Hepatocyte (in vitro differentiated cells): ENCODE results near the gene ATP9B.

Experiments
- EZH2 ChIP-seq: fragments of 200-600 bp; sonication (generic); IDR thresholded peaks from 2 replicates; pipeline ENCODE4 v1.6.1; 2016; ENCODE audit warnings: antibody characterized with exemption, mild to moderate bottlenecking, borderline replicate concordance
- EZH2phosphoT487 ChIP-seq: fragments of 200-600 bp; sonication (generic); IDR thresholded peaks from one replicate; pipeline ENCODE4 v1.6.1; 2018; ENCODE audit warnings: antibody characterized with exemption, mild to moderate bottlenecking, low read depth, moderate library complexity; ENCODE audit not compliant: unreplicated experiment, severe bottlenecking
- TF ChIP-seq, protein P1 (sequence below): fragments of 200-600 bp; sonication (generic); IDR thresholded peaks from 2 replicates; pipeline ENCODE4 v1.5.1; 2016; ENCODE audit warnings: antibody characterized with exemption, mild to moderate bottlenecking; ENCODE audit not compliant: poor library complexity

DNA sequence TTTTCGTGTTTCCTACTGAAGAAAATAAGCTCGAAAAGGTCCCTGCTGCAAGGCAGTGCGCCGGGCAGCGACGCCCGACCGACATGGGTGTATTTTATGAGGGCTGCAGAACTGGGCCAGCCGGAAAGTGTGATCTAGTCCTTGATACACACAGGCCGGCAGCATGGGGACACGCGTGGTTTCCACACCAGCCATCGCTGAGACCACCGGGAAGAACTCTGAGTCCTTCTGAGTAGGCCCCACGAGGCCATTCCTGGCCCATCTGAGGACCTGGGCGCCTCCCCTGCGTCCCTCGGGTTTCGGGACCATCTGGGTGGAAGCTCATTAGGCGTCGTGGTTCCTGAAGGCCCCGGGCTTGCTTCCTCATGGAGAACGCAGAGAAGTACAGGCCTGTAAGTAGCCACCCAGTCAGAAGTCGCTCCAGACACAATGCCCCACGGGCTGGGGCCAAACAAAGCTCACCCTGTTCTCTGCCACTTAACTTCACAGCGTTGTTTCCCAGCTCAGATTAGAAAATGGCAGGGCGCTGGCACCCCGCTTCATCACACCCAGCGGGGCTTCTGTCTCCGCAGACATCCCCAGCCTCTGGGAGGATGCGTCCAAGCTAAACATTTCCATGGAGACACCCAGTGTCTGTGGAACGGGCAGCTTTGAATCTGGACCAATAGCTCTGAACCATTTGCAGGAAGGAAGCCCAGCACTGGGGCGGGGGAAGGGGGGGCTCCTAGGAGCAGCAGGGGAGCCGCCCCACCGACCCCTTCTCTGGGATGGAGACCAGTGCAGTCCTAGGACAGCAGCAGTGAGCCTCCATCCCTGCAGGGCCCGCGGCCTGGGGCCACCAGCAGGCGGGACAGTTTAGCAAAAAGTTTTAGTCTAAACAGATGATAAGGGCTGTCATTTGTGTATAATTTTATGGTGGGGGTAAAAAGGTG lies 328.9 kb downstream of the ATP9B start:
- TF ChIP-seq EZH2 = no peak
- TF ChIP-seq, protein P1, sequence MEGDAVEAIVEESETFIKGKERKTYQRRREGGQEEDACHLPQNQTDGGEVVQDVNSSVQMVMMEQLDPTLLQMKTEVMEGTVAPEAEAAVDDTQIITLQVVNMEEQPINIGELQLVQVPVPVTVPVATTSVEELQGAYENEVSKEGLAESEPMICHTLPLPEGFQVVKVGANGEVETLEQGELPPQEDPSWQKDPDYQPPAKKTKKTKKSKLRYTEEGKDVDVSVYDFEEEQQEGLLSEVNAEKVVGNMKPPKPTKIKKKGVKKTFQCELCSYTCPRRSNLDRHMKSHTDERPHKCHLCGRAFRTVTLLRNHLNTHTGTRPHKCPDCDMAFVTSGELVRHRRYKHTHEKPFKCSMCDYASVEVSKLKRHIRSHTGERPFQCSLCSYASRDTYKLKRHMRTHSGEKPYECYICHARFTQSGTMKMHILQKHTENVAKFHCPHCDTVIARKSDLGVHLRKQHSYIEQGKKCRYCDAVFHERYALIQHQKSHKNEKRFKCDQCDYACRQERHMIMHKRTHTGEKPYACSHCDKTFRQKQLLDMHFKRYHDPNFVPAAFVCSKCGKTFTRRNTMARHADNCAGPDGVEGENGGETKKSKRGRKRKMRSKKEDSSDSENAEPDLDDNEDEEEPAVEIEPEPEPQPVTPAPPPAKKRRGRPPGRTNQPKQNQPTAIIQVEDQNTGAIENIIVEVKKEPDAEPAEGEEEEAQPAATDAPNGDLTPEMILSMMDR = no peak
- no peak for TF ChIP-seq EZH2phosphoT487
